CD14-positive monocyte (primary cell): Measurements from ENCODE around the gene AGAP1. TPM values are rescaled to one million over a fixed set of nuclear protein-coding genes. Genes with fewer than 3 reads are reported as not detected.

Source experiments
- DNase-seq, 3 donors: peaks; one replicate each; pipeline ENCODE4 v3.0.0-alpha.2; 2011 to 2022
- H2AFZ ChIP-seq: 2 replicates; pipeline ENCODE4 v1.6.0; 2012; ENCODE audit warnings: mild to moderate bottlenecking, low read depth, low read length, inconsistent platforms; ENCODE audit not compliant: insufficient read depth, poor library complexity, severe bottlenecking
- H3K27ac ChIP-seq, 2 donors: 1 replicate in 1 of 2; 2 replicates in 1 of 2; pipeline ENCODE4 v1.5.1; 2012 to 2013; ENCODE audit warnings: low read length in 2 of 2, control low read depth in 1 of 2, inconsistent platforms in 1 of 2, low read depth in 1 of 2, mild to moderate bottlenecking in 1 of 2
- H3K27me3 ChIP-seq, 2 donors: one replicate each; pipeline versions ENCODE4 v1.6.0 to v1.6.1; 2011 to 2013; ENCODE audit warnings: low read length in 2 of 2; ENCODE audit not compliant: control insufficient read depth in 2 of 2, insufficient read depth in 2 of 2
- H3K36me3 ChIP-seq, 2 donors: replicated peaks in 1 of 2; 1 replicate in 1 of 2; 2 replicates in 1 of 2; pipeline versions ENCODE4 v1.5.1 to v1.6.1; 2012 to 2013; ENCODE audit warnings: low read length in 2 of 2, control low read depth in 1 of 2, inconsistent platforms in 1 of 2, mild to moderate bottlenecking in 1 of 2; ENCODE audit not compliant: insufficient read depth in 2 of 2, control insufficient read depth in 1 of 2
- H3K4me1 ChIP-seq, 2 donors: 1 replicate in 1 of 2; 2 replicates in 1 of 2; pipeline versions ENCODE4 v1.5.1 to v1.6.1; 2012 to 2013; ENCODE audit warnings: low read length in 2 of 2, control low read depth in 1 of 2, inconsistent platforms in 1 of 2, mild to moderate bottlenecking in 1 of 2, moderate library complexity in 1 of 2; ENCODE audit not compliant: insufficient read depth in 2 of 2, control insufficient read depth in 1 of 2
- H3K4me2 ChIP-seq: replicated peaks from 2 replicates; pipeline ENCODE3; 2012; ENCODE audit warnings: low read length, moderate library complexity, mild to moderate bottlenecking; ENCODE audit not compliant: poor library complexity, severe bottlenecking; ENCODE audit errors: extremely low read depth
- H3K4me3 ChIP-seq, 3 experiments: fragments of 200-600 bp in 1 of 3; sonication (generic) in 1 of 3; replicated peaks in 1 of 3; 1 replicate in 2 of 3; 2 replicates in 1 of 3; pipeline ENCODE4 v1.5.1; 2011 to 2013; ENCODE audit warnings: low read length in 3 of 3, mild to moderate bottlenecking in 3 of 3, control low read depth in 2 of 3, low read depth in 2 of 3, inconsistent platforms in 1 of 3, moderate library complexity in 1 of 3
- H3K79me2 ChIP-seq: 2 replicates; pipeline ENCODE4 v1.6.0; 2012; ENCODE audit warnings: mild to moderate bottlenecking, control low read depth, inconsistent platforms, low read length, moderate library complexity; ENCODE audit not compliant: insufficient read depth
- H3K9ac ChIP-seq: 2 replicates; pipeline ENCODE4 v1.6.0; 2017; ENCODE audit warnings: low read length, mild to moderate bottlenecking; ENCODE audit not compliant: insufficient read depth, poor library complexity, severe bottlenecking
- H3K9me3 ChIP-seq, 2 donors: replicated peaks in 1 of 2; 1 replicate in 1 of 2; 2 replicates in 1 of 2; pipeline versions ENCODE4 v1.5.1 to v1.6.1; 2012 to 2013; ENCODE audit warnings: low read length in 2 of 2, control low read depth in 1 of 2; ENCODE audit not compliant: control insufficient read depth in 1 of 2, insufficient read depth in 1 of 2
- H4K20me1 ChIP-seq: 2 replicates; pipeline ENCODE4 v1.6.0; 2012; ENCODE audit warnings: mild to moderate bottlenecking, low read length, control low read depth, moderate library complexity; ENCODE audit not compliant: insufficient read depth
- H3K27ac Mint-ChIP-seq, 7 donors: one replicate each; pipeline ENCODE4 v1.8.0; 2020; ENCODE audit warnings: mild to moderate bottlenecking in 7 of 7, mixed read lengths in 7 of 7, moderate library complexity in 6 of 7, inconsistent platforms in 2 of 7
- H3K27me3 Mint-ChIP-seq, 3 donors: one replicate each; pipeline ENCODE4 v1.8.0; 2021 to 2022; ENCODE audit warnings: low read depth in 3 of 3, mild to moderate bottlenecking in 3 of 3, mixed read lengths in 3 of 3, moderate library complexity in 3 of 3, inconsistent platforms in 1 of 3
- H3K36me3 Mint-ChIP-seq, 2 donors: one replicate each; pipeline ENCODE4 v1.8.0; 2020; ENCODE audit warnings: mixed read lengths in 2 of 2, inconsistent platforms in 1 of 2, mild to moderate bottlenecking in 1 of 2
- H3K4me1 Mint-ChIP-seq: one replicate; pipeline ENCODE4 v1.8.0; 2020; ENCODE audit warnings: mild to moderate bottlenecking, mixed read lengths
- H3K4me3 Mint-ChIP-seq, 2 donors: one replicate each; pipeline ENCODE4 v1.8.0; 2020; ENCODE audit warnings: mild to moderate bottlenecking in 2 of 2, mixed read lengths in 2 of 2, moderate library complexity in 1 of 2
- H3K9me3 Mint-ChIP-seq, 7 donors: one replicate each; pipeline ENCODE4 v1.8.0; 2020 to 2022; ENCODE audit warnings: mixed read lengths in 7 of 7, mild to moderate bottlenecking in 6 of 7, moderate library complexity in 6 of 7, inconsistent platforms in 2 of 7
- WGBS: methylation state at CpG from one replicate; pipeline ENCODE4 v1.1.5; 2013; ENCODE audit warnings: missing lambda C conversion rate; ENCODE audit not compliant: insufficient coverage; 5-methylcytosine and 5-hydroxymethylcytosine counted together
- intact Hi-C, 2 donors: fragments of 100-400 bp; cut with micrococcal nuclease; formaldehyde crosslinking; loops; one replicate each; pipeline versions ENCODE4 v1.15.0 to v1.15.1; 2023
- polyA plus RNA-seq, 3 donors: library from polyadenylated mRNA; depleted of rRNA in 1 of 3; unstranded in 2 of 3; stranded (reverse) in 1 of 3; fragments of 300-500 nt in 2 of 3; fragments of >200 nt in 1 of 3; fragmentation: Illumina TruSeq in 2 of 3; gene quantifications; 1 replicate in 2 of 3; 2 replicates in 1 of 3; pipeline ENCODE4 v1.2.3, GENCODE V29; 2012 to 2021
- TF ChIP-seq, protein P1 (sequence below): fragments of 200-600 bp; IDR thresholded peaks from one replicate; pipeline ENCODE4 v1.8.0; 2022; ENCODE audit warnings: antibody characterized with exemption, mild to moderate bottlenecking

AGAP1 gene
- polyA plus RNA-seq, 3 donors, result 0.12 TPM; not detected in 2

- Mint-ChIP-seq H3K4me1 (no peaks in the 10 kb centered on the region), H3K9me3 (peaks cover 0 to 14% (median 0%) of the 10 kb centered on the region in 7 donors), H3K36me3 (no peaks in the 10 kb centered on the region), H3K27me3 (peaks cover 4 to 12% (median 10%) of the 10 kb centered on the region in 3 donors), H3K4me3 (no peak overlapping the region), H3K27ac (no peak overlapping the region)
- Histone ChIP-seq H3K9me3 (no peaks in the 10 kb centered on the region), H3K79me2 (no peaks in the 10 kb centered on the region), H3K27me3 (peaks cover 0 to 3% of the 10 kb centered on the region in 2 donors), H3K4me1 (no peaks in the 10 kb centered on the region), H3K4me2 (no peak overlapping the region), H3K9ac (no peak overlapping the region), H4K20me1 (no peaks in the 10 kb centered on the region), H3K27ac (no peak overlapping the region), H2AFZ (no peak overlapping the region), H3K4me3 (no peak overlapping the region), H3K36me3 (no peaks in the 10 kb centered on the region)
- DNase-seq, result no peak
- TF ChIP-seq, protein P1, sequence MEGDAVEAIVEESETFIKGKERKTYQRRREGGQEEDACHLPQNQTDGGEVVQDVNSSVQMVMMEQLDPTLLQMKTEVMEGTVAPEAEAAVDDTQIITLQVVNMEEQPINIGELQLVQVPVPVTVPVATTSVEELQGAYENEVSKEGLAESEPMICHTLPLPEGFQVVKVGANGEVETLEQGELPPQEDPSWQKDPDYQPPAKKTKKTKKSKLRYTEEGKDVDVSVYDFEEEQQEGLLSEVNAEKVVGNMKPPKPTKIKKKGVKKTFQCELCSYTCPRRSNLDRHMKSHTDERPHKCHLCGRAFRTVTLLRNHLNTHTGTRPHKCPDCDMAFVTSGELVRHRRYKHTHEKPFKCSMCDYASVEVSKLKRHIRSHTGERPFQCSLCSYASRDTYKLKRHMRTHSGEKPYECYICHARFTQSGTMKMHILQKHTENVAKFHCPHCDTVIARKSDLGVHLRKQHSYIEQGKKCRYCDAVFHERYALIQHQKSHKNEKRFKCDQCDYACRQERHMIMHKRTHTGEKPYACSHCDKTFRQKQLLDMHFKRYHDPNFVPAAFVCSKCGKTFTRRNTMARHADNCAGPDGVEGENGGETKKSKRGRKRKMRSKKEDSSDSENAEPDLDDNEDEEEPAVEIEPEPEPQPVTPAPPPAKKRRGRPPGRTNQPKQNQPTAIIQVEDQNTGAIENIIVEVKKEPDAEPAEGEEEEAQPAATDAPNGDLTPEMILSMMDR, result no peak
- 96% methylated on average over 17 of the region's 26 CpGs for WGBS
- intact Hi-C loops, result no loop called here
Measured at GRCh38 chr2:235508371-235509160, 14.7 kb downstream of the AGAP1 start.

DNA sequence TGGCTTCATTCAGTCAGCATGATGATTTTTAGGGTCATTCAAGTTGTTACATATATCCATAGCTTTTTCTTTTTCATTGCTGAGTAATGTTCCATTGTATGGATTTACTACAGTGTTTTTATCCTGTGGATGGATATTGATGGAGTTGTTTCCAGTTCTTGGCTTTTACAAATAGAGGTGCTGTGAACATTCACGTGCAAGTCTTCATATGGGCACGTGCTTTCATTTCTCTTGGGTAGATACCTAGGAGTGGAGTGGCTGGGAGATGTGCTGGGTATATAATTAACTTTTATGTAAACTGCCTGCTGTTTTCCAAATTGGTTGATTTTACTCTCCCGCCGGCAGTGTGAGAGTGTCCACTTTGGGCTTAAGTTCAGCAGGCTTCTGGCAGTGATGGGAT lies 16.5 kb downstream of the AGAP1 start:
- H3K27ac Mint-ChIP-seq, result no peak overlapping the region
- TF ChIP-seq, protein P1, result no peak
- Histone ChIP-seq H3K27me3 (no peaks in the 10 kb centered on the region), H3K4me3 (no peak overlapping the region), H3K36me3 (no peaks in the 10 kb centered on the region), H3K27ac (no peak overlapping the region), H4K20me1 (no peaks in the 10 kb centered on the region), H3K4me1 (no peaks in the 10 kb centered on the region), H3K4me2 (no peak overlapping the region), H2AFZ (no peak overlapping the region), H3K9me3 (no peaks in the 10 kb centered on the region), H3K9ac (no peak overlapping the region), H3K79me2 (no peaks in the 10 kb centered on the region)
- peaks cover 0 to 18% (median 0%) of the 10 kb centered on the region in 7 donors for H3K9me3 Mint-ChIP-seq
- 96% methylated on average over 4 of the region's 4 CpGs for WGBS
- H3K4me1 Mint-ChIP-seq, result no peaks in the 10 kb centered on the region
- no peak for DNase-seq
- H3K4me3 Mint-ChIP-seq, result no peak overlapping the region
- intact Hi-C loops, result no loop called here
- H3K27me3 Mint-ChIP-seq, result peaks cover 3 to 4% (median 4%) of the 10 kb centered on the region in 3 donors
- H3K36me3 Mint-ChIP-seq, result no peaks in the 10 kb centered on the region
